HepG2 (cell line): ENCODE measurements around the gene MTFR1L. TPM values are rescaled to one million over a fixed set of nuclear protein-coding genes. Genes with fewer than 3 reads are reported as not detected.
A peak's percentile ranks its signal among the peaks of the same experiment; 100 is the strongest.

Source experiments
- ARID2 ChIP-seq: sonication (generic); formaldehyde crosslinking; IDR thresholded peaks from 2 replicates; pipeline ENCODE4 v1.8.1; 2022; ENCODE audit warnings: mild to moderate bottlenecking, missing genetic modification reagents, borderline replicate concordance
- DNMT1 ChIP-seq: sonication (generic); formaldehyde crosslinking; IDR thresholded peaks from 2 replicates; pipeline ENCODE4 v1.5.1; 2020; ENCODE audit warnings: mild to moderate bottlenecking, missing genetic modification reagents
- ELF4 ChIP-seq: sonication (generic); formaldehyde crosslinking; IDR thresholded peaks from 2 replicates; pipeline ENCODE4 v1.5.0; 2020; ENCODE audit warnings: missing genetic modification reagents, mild to moderate bottlenecking, moderate library complexity, borderline replicate concordance
- FIP1L1 ChIP-seq: fragments of 200-400 bp; formaldehyde crosslinking; IDR thresholded peaks from 2 replicates; pipeline ENCODE4 v1.6.1; 2018; ENCODE audit warnings: low read depth, mild to moderate bottlenecking, low read length, moderate library complexity, borderline replicate concordance; ENCODE audit not compliant: insufficient read depth
- FLYWCH1 ChIP-seq: sonication (generic); formaldehyde crosslinking; IDR thresholded peaks from 2 replicates; pipeline ENCODE4 v1.8.1; 2023; ENCODE audit warnings: mild to moderate bottlenecking, missing genetic modification reagents
- HIVEP1 ChIP-seq: sonication (generic); formaldehyde crosslinking; IDR thresholded peaks from 2 replicates; pipeline ENCODE4 v1.4.0; 2020; ENCODE audit warnings: mild to moderate bottlenecking, missing genetic modification reagents
- MED13 ChIP-seq: sonication (generic); formaldehyde crosslinking; IDR thresholded peaks from 2 replicates; pipeline ENCODE4 v1.5.0; 2020; ENCODE audit warnings: missing genetic modification reagents
- RFX1 ChIP-seq: fragments of 450-650 bp; IDR thresholded peaks from 2 replicates; pipeline ENCODE4 v1.6.1; 2017
- SAFB2 ChIP-seq: sonication (generic); formaldehyde crosslinking; IDR thresholded peaks from 2 replicates; pipeline ENCODE4 v1.5.1; 2020; ENCODE audit warnings: missing genetic modification reagents, low read depth, mild to moderate bottlenecking, borderline replicate concordance
- SATB2 ChIP-seq: sonication (generic); formaldehyde crosslinking; IDR thresholded peaks from 2 replicates; pipeline ENCODE4 v1.5.0; 2020; ENCODE audit warnings: missing genetic modification reagents
- TMF1 ChIP-seq: sonication (generic); formaldehyde crosslinking; IDR thresholded peaks from 2 replicates; pipeline ENCODE4 v1.8.1; 2022; ENCODE audit warnings: low read depth, missing genetic modification reagents
- ZMAT3 ChIP-seq: sonication (generic); formaldehyde crosslinking; conservative IDR thresholded peaks from 2 replicates; pipeline ENCODE4 v1.7.0; 2021; ENCODE audit warnings: missing genetic modification reagents
- ZNF232 ChIP-seq: sonication (generic); formaldehyde crosslinking; IDR thresholded peaks from 2 replicates; pipeline ENCODE4 v1.4.0; 2020; ENCODE audit warnings: missing genetic modification reagents, borderline replicate concordance
- ZNF296 ChIP-seq: sonication (generic); formaldehyde crosslinking; conservative IDR thresholded peaks from 2 replicates; pipeline ENCODE4 v1.5.0; 2020; ENCODE audit warnings: mild to moderate bottlenecking, missing genetic modification reagents
- ZNF446 ChIP-seq: sonication (generic); formaldehyde crosslinking; IDR thresholded peaks from 2 replicates; pipeline ENCODE4 v1.5.0; 2020; ENCODE audit warnings: mild to moderate bottlenecking, missing genetic modification reagents
- ZNF605 ChIP-seq: sonication (generic); formaldehyde crosslinking; IDR thresholded peaks from 2 replicates; pipeline ENCODE4 v1.8.0; 2022; ENCODE audit warnings: mild to moderate bottlenecking, missing genetic modification reagents
- ZNF713 ChIP-seq: sonication (generic); formaldehyde crosslinking; IDR thresholded peaks from 2 replicates; pipeline ENCODE4 v1.4.0; 2020; ENCODE audit warnings: mild to moderate bottlenecking, missing genetic modification reagents
- polyA plus RNA-seq, 8 experiments: library from polyadenylated mRNA; depleted of rRNA in 3 of 8; stranded (reverse) in 7 of 8; unstranded in 1 of 8; fragments of >200 nt; fragmentation: Illumina TruSeq in 4 of 8; extraction: Trizol in 4 of 8; gene quantifications; 2 replicates each; pipeline versions ENCODE4 v1.2.1 to v1.2.3, GENCODE V29; 2011 to 2016; ENCODE audit warnings: low read depth in 4 of 8, missing spikeins in 1 of 8, mixed read lengths in 1 of 8; ENCODE audit not compliant: insufficient read depth in 1 of 8
- total RNA-seq, 5 experiments: library from RNA; depleted of rRNA; stranded (reverse); fragments of >200 nt; fragmentation: Illumina TruSeq; extraction: Trizol; gene quantifications; 2 replicates each; pipeline ENCODE4 v1.2.3, GENCODE V29; 2016; ENCODE audit warnings: low read depth in 1 of 5
- TF ChIP-seq, protein P1 (sequence below): sonication (generic); formaldehyde crosslinking; IDR thresholded peaks from 2 replicates; pipeline ENCODE4 v1.4.0; 2020; ENCODE audit warnings: missing genetic modification reagents
- TF ChIP-seq, protein P2 (sequence below): sonication (generic); formaldehyde crosslinking; IDR thresholded peaks from 2 replicates; pipeline ENCODE4 v1.9.0; 2022; ENCODE audit warnings: low read depth, missing genetic modification reagents
- TF ChIP-seq, protein P3 (sequence below), 2 experiments: fragments of 450-650 bp in 1 of 2; sonication (generic) in 1 of 2; formaldehyde crosslinking; IDR thresholded peaks; 2 replicates each; pipeline versions ENCODE4 v1.5.0 to v1.8.0; 2020 to 2022; ENCODE audit warnings: mild to moderate bottlenecking in 1 of 2, missing genetic modification reagents in 1 of 2
- TF ChIP-seq, protein P4 (sequence below): sonication (generic); formaldehyde crosslinking; IDR thresholded peaks from 2 replicates; pipeline ENCODE4 v1.5.0; 2020; ENCODE audit warnings: mild to moderate bottlenecking, missing genetic modification reagents

The MTFR1L gene
- total and polyA plus RNA-seq, 2 of the 13 experiments (the other 11 are each of a cell fraction or from before 2014, with no cell fraction given), result 38.0 to 55.7 TPM

DNA sequence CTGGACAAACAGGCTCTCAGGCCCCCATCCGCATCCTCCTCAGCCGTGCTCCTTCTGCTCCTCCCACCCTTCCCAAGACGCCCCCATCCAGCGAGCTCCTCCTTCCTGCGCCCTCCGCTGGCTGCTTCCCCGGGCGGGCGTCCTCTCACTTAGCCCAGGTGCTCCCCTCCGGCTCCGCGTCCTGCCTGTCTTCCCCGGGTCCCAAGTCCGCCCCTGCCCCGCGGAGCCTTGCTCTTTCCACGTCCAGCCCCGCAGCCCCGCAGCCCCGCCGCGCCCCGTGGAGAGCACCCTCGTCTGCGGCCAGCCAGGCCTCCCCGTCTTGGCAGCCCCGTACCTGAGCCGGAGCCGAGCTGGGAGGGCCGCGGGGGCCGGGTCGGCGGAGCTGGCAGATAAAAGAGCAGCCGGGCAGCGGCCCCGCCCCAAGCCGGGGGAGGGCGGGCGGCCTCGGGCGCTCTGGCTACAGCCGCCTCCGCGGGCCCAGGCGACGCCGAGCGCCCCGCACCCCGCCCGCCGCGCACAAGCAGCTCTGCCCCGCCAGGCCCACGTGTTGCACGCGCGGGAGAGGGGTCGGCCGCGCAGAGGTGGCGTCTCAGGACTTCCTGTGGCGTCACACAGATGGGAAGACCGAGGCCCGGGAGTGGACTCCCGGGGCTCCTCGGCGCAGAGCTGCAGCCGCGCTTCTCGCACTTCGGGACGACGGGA lies 55.6 kb downstream of the MTFR1L start, which contains the start of gene PAQR7 (continued):
- TF ChIP-seq, protein P1, sequence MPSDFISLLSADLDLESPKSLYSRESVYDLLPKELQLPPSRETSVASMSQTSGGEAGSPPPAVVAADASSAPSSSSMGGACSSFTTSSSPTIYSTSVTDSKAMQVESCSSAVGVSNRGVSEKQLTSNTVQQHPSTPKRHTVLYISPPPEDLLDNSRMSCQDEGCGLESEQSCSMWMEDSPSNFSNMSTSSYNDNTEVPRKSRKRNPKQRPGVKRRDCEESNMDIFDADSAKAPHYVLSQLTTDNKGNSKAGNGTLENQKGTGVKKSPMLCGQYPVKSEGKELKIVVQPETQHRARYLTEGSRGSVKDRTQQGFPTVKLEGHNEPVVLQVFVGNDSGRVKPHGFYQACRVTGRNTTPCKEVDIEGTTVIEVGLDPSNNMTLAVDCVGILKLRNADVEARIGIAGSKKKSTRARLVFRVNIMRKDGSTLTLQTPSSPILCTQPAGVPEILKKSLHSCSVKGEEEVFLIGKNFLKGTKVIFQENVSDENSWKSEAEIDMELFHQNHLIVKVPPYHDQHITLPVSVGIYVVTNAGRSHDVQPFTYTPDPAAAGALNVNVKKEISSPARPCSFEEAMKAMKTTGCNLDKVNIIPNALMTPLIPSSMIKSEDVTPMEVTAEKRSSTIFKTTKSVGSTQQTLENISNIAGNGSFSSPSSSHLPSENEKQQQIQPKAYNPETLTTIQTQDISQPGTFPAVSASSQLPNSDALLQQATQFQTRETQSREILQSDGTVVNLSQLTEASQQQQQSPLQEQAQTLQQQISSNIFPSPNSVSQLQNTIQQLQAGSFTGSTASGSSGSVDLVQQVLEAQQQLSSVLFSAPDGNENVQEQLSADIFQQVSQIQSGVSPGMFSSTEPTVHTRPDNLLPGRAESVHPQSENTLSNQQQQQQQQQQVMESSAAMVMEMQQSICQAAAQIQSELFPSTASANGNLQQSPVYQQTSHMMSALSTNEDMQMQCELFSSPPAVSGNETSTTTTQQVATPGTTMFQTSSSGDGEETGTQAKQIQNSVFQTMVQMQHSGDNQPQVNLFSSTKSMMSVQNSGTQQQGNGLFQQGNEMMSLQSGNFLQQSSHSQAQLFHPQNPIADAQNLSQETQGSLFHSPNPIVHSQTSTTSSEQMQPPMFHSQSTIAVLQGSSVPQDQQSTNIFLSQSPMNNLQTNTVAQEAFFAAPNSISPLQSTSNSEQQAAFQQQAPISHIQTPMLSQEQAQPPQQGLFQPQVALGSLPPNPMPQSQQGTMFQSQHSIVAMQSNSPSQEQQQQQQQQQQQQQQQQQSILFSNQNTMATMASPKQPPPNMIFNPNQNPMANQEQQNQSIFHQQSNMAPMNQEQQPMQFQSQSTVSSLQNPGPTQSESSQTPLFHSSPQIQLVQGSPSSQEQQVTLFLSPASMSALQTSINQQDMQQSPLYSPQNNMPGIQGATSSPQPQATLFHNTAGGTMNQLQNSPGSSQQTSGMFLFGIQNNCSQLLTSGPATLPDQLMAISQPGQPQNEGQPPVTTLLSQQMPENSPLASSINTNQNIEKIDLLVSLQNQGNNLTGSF (CRISPR knock-in tag), result peak; percentile 95
- peak; percentile 89 for TF ChIP-seq ZMAT3 (CRISPR knock-in tag)
- TF ChIP-seq ZNF605 (CRISPR knock-in tag), result peak; percentile 87
- TF ChIP-seq, protein P2, sequence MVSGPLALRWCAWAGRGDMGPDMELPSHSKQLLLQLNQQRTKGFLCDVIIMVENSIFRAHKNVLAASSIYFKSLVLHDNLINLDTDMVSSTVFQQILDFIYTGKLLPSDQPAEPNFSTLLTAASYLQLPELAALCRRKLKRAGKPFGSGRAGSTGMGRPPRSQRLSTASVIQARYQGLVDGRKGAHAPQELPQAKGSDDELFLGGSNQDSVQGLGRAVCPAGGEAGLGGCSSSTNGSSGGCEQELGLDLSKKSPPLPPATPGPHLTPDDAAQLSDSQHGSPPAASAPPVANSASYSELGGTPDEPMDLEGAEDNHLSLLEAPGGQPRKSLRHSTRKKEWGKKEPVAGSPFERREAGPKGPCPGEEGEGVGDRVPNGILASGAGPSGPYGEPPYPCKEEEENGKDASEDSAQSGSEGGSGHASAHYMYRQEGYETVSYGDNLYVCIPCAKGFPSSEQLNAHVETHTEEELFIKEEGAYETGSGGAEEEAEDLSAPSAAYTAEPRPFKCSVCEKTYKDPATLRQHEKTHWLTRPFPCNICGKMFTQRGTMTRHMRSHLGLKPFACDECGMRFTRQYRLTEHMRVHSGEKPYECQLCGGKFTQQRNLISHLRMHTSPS (CRISPR knock-in tag), result no peak; the same call in 1 of the 2 replicates
- TF ChIP-seq, protein P3, sequence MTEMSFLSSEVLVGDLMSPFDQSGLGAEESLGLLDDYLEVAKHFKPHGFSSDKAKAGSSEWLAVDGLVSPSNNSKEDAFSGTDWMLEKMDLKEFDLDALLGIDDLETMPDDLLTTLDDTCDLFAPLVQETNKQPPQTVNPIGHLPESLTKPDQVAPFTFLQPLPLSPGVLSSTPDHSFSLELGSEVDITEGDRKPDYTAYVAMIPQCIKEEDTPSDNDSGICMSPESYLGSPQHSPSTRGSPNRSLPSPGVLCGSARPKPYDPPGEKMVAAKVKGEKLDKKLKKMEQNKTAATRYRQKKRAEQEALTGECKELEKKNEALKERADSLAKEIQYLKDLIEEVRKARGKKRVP (CRISPR knock-in tag; IDR thresholded peaks at IDR 0.05), result peak in 1 of 2 experiments; percentile 41; a peak in 1 of 4 replicates
- TF ChIP-seq ZNF713 (CRISPR knock-in tag), result 0 out of 2 replicates have a peak, but pooled peaks have one; percentile 77
- peak; percentile 92; the same call in 1 of the 2 replicates for TF ChIP-seq TMF1
- TF ChIP-seq ZNF232 (CRISPR knock-in tag), result peak; percentile 56; the same call in 1 of the 2 replicates
- no peak for TF ChIP-seq FIP1L1
- TF ChIP-seq MED13 (CRISPR knock-in tag), result no peak
- TF ChIP-seq ZNF446 (CRISPR knock-in tag), result peak; percentile 96; the same call in 1 of the 2 replicates
- TF ChIP-seq FLYWCH1 (CRISPR knock-in tag), result no peak
- TF ChIP-seq HIVEP1 (CRISPR knock-in tag), result no peak
- TF ChIP-seq ELF4 (CRISPR knock-in tag), result no peak
- TF ChIP-seq ARID2 (CRISPR knock-in tag), result peak; percentile 81
- TF ChIP-seq ZNF296, result 0 out of 2 replicates have a peak, but pooled peaks have one; percentile 76
- no peak for TF ChIP-seq RFX1
- TF ChIP-seq DNMT1 (CRISPR knock-in tag), result no peak
- peak; percentile 90 for TF ChIP-seq SAFB2
- peak; percentile 94 for TF ChIP-seq SATB2 (CRISPR knock-in tag)
- TF ChIP-seq, protein P4, sequence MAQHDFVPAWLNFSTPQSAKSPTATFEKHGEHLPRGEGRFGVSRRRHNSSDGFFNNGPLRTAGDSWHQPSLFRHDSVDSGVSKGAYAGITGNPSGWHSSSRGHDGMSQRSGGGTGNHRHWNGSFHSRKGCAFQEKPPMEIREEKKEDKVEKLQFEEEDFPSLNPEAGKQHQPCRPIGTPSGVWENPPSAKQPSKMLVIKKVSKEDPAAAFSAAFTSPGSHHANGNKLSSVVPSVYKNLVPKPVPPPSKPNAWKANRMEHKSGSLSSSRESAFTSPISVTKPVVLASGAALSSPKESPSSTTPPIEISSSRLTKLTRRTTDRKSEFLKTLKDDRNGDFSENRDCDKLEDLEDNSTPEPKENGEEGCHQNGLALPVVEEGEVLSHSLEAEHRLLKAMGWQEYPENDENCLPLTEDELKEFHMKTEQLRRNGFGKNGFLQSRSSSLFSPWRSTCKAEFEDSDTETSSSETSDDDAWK (CRISPR knock-in tag), result no peak
